RWPE1 (cell line): ENCODE results near the gene ARHGEF37.

ENCODE experiments used
- CTCF ChIA-PET: fragments of 350-600 bp; sonication (Branson Sonifier 250); formaldehyde crosslinking; extraction: SDS; loops from one replicate; lab custom pipeline; 2021; lab: Yijun Ruan, JAX
- POLR2A ChIA-PET: fragments of 400-600 bp; formaldehyde crosslinking; extraction: SDS; loops from one replicate; lab custom pipeline; 2020; ENCODE audit warnings: antibody characterized with exemption; ENCODE audit not compliant: low non-redundant PET; lab: Yijun Ruan, JAX
- DNase-seq: peaks from one replicate; pipeline ENCODE4 v3.0.0; 2012; ENCODE audit warnings: low spot score
- H3K27ac ChIP-seq: fragments of 450-650 bp; 2 replicates; pipeline ENCODE4 v1.5.1; 2017
- TF ChIP-seq, protein P1 (sequence below): fragments of 450-650 bp; conservative IDR thresholded peaks from 2 replicates; pipeline ENCODE4 v1.5.1; 2017; ENCODE audit warnings: low read depth, mild to moderate bottlenecking

ARHGEF37 gene

DNA sequence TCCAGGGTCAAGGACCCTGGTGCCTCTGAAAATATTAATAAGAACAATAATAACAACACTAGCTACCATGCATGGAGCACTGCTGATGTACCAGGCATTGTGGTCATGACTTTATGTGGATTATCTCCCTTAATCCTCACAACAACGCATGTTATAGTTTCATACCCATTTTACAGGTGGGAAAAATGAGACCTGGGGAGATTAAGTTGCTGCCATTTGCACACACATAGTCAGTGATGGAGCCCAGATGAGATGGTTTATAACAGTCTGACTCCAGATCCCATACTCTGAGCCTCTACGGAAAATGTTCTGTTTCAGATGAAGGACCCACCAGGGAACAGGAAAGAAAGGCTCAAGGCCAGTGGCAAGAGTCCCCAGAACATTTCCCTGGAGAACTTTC lies 100.6 kb downstream of the ARHGEF37 start:
- no peak for DNase-seq
- ChIA-PET CTCF (interaction anchor here (0.6 kb wide), 1 partner anchor 25 kb away, joined by 3 read pairs; no protein-coding TSS in a partner anchor), POLR2A (no interaction called here)
- no peak overlapping the region for H3K27ac ChIP-seq
- TF ChIP-seq, protein P1, sequence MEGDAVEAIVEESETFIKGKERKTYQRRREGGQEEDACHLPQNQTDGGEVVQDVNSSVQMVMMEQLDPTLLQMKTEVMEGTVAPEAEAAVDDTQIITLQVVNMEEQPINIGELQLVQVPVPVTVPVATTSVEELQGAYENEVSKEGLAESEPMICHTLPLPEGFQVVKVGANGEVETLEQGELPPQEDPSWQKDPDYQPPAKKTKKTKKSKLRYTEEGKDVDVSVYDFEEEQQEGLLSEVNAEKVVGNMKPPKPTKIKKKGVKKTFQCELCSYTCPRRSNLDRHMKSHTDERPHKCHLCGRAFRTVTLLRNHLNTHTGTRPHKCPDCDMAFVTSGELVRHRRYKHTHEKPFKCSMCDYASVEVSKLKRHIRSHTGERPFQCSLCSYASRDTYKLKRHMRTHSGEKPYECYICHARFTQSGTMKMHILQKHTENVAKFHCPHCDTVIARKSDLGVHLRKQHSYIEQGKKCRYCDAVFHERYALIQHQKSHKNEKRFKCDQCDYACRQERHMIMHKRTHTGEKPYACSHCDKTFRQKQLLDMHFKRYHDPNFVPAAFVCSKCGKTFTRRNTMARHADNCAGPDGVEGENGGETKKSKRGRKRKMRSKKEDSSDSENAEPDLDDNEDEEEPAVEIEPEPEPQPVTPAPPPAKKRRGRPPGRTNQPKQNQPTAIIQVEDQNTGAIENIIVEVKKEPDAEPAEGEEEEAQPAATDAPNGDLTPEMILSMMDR, result no peak

DNA sequence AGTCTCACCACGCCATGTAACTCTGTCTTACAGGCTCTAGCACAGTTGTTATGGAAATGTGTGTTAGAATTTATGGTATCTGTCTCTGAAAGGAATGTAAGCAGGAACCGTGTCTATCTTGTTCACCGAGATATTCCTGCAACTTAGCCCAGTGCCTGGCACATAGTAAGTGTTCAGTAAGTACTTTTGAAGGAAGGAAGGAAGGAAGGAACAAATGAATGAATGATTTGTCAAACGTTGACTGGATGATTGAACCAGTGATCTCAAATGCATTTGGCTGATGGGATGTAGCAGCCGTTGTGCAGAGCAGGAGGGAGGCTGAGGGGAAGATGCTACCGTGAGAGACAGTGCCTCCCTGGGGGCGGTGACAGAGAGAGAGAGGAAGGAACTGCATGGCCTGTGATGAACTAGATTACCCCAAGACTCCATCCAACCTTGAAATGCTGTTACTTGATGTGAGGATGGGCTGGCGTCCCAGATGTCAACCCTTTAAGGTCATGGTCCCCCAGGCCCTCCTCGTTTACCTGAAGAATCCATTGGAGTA lies 101.3 kb downstream of the ARHGEF37 start:
- ChIA-PET CTCF (no interaction called here), POLR2A (no interaction called here)
- no peak overlapping the region for H3K27ac ChIP-seq
- no peak for DNase-seq
- TF ChIP-seq, protein P1, result no peak

DNA sequence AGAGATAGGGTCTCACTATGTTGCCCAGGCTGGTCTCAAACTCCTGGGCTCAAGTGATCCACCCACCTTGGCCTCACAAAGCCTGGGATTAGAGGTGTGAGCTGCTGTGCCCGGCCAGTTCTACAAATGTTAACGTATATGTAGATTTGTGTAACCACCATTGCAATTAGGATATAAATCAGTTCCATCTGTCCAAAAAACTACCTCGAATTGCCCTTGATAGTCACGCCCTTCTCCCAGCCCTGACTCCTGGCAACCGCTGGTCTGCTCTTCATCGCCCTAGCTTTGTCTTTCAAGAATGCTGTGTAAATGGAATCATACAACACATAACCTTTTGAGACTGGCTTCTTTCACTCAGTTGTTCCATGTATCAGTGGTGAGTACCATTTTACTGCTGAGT lies 102.7 kb downstream of the ARHGEF37 start:
- H3K27ac ChIP-seq, result no peak overlapping the region
- POLR2A ChIA-PET, result no interaction called here
- TF ChIP-seq, protein P1, result no peak
- CTCF ChIA-PET, result interaction anchor here (0.9 kb wide), 1 partner anchor 16 kb away, joined by 3 read pairs; no protein-coding TSS in a partner anchor
- DNase-seq, result no peak

DNA sequence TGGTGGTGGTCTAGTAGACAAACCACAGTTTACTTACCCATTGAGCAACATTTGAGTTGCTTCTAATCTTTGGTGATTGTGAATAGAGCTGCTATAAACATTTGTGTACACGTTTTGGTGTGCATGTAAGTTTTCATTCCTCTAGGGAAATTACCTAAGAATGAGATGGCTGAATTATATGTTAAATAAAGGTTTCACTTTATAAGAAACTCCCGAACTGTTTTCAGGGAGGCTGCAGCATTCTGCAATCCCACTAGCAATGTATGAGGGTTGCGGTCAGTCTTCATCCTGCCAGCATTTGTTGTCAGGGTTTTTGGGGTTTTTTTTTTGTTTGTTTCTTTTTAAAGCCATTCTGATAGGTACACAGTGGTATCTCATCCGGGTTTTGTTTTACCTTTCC lies 103.1 kb downstream of the ARHGEF37 start:
- no peak overlapping the region for H3K27ac ChIP-seq
- ChIA-PET POLR2A (no interaction called here), CTCF (interaction anchor here (0.9 kb wide), 1 partner anchor 16 kb away, joined by 3 read pairs; no protein-coding TSS in a partner anchor)
- TF ChIP-seq, protein P1, result no peak
- no peak for DNase-seq
